Measurements from ENCODE around the gene NKAPL. TPM values are rescaled to one million over a fixed set of nuclear protein-coding genes. Genes with fewer than 3 reads are reported as not detected.

The NKAPL gene
- polyA plus RNA-seq, 1 experiment, result 0.52 TPM

GRCh38 chr6:28213213-28213523 is 45.9 kb upstream of the NKAPL start:
- ChIA-PET CTCF (no interaction called here), POLR2A (no interaction called here)
- Histone ChIP-seq H3K4me3 (ENCODE audit: low read depth, low read length) (peak overlapping the region; percentile 65; the same call in 1 of the 2 replicates), H3K27ac (ENCODE audit: low read depth, low read length) (no peak overlapping the region), H3K27me3 (ENCODE audit: control insufficient read depth, insufficient read depth, low read length) (peaks cover 21% of the 10 kb centered on the region), H3K9me3 (ENCODE audit: control insufficient read depth, insufficient read depth, low read length) (no peaks in the 10 kb centered on the region)
- TF ChIP-seq CTCF (IDR thresholded peaks at IDR 0.05; ENCODE audit: low read depth, low read length), result no peak
- DNase-seq (ENCODE audit: low read depth, low spot score), result no peak

DNA sequence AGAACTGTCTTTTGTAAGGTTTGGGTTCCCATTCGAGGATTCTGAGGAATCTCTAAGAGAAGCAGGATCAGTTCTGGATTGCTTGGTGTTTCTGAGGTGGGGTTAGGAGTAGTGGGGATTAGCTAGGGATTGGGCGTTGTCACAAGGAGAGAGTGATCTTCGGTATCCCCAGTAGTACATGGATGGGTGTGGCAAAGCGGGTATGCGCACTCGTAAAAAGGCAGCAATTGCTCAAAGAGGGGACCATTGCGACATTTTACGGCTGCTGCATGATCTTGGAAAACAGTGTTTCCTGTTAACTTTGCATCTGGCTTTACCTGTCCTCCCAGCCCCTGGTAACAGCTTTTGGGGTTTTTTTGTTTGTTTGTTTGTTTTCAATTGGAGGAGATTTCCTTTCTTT is 43.7 kb upstream of the NKAPL start:
- Histone ChIP-seq H3K27me3 (ENCODE audit: control insufficient read depth, insufficient read depth, low read length) (peaks cover 7% of the 10 kb centered on the region), H3K4me3 (ENCODE audit: low read depth, low read length) (no peak overlapping the region), H3K27ac (ENCODE audit: low read depth, low read length) (no peak overlapping the region), H3K9me3 (ENCODE audit: control insufficient read depth, insufficient read depth, low read length) (no peaks in the 10 kb centered on the region)
- CTCF ChIA-PET, result no interaction called here
- TF ChIP-seq CTCF (IDR thresholded peaks at IDR 0.05; ENCODE audit: low read depth, low read length), result no peak
- POLR2A ChIA-PET, result no interaction called here
- DNase-seq (ENCODE audit: low read depth, low spot score), result no peak

GRCh38 chr6:28217890-28218289 is 41.2 kb upstream of the NKAPL start:
- no peaks in the 10 kb centered on the region for H3K9me3 ChIP-seq (ENCODE audit: control insufficient read depth, insufficient read depth, low read length)
- CTCF ChIA-PET, result interaction anchor here (0.8 kb wide), 2 partner anchors 75 to 1433 kb away, joined by 3 to 4 read pairs; no protein-coding TSS in a partner anchor

GRCh38 chr6:28218312-28219248 is 40.5 kb upstream of the NKAPL start:
- POLR2A ChIA-PET, result interaction anchor here (0.7 to 1.3 kb wide), 4 partner anchors 34 to 164 kb away, joined by 3 to 5 read pairs (median 4); partner anchors contain the start of gene ZKSCAN8
- no peaks in the 10 kb centered on the region for H3K9me3 ChIP-seq (ENCODE audit: control insufficient read depth, insufficient read depth, low read length)
- peak overlapping the region; percentile 63 for H3K4me3 ChIP-seq (ENCODE audit: low read depth, low read length)
- no peak for TF ChIP-seq CTCF (IDR thresholded peaks at IDR 0.05; ENCODE audit: low read depth, low read length)
- peaks cover 4% of the 10 kb centered on the region for H3K27me3 ChIP-seq (ENCODE audit: control insufficient read depth, insufficient read depth, low read length)
- DNase-seq (ENCODE audit: low read depth, low spot score), result no peak
- CTCF ChIA-PET, result interaction anchor here (0.8 to 1.2 kb wide), 3 partner anchors 76 to 1432 kb away, joined by 3 to 7 read pairs (median 4); no protein-coding TSS in a partner anchor
- no peak overlapping the region for H3K27ac ChIP-seq (ENCODE audit: low read depth, low read length)

More at GRCh38 chr6:28217890-28218289, 41.2 kb upstream of the NKAPL start:
- Histone ChIP-seq H3K27me3 (ENCODE audit: control insufficient read depth, insufficient read depth, low read length) (peaks cover 4% of the 10 kb centered on the region), H3K27ac (ENCODE audit: low read depth, low read length) (no peak overlapping the region), H3K4me3 (ENCODE audit: low read depth, low read length) (no peak overlapping the region)
- POLR2A ChIA-PET, result interaction anchor here (0.7 to 1.3 kb wide), 4 partner anchors 35 to 165 kb away, joined by 3 to 5 read pairs (median 4); partner anchors contain the start of gene ZKSCAN8
- DNase-seq (ENCODE audit: low read depth, low spot score), result no peak
- no peak for TF ChIP-seq CTCF (IDR thresholded peaks at IDR 0.05; ENCODE audit: low read depth, low read length)
